Epithelial cell of prostate (primary cell): ENCODE results near the gene SYDE2.

Source experiments
- DNase-seq: peaks from one replicate; pipeline ENCODE4 v3.0.0-alpha.2; 2011; ENCODE audit warnings: low read depth, low spot score
- H3K27ac ChIP-seq: fragments of 450-650 bp; 2 replicates; pipeline ENCODE4 v1.5.1; 2017; ENCODE audit warnings: mild to moderate bottlenecking

The SYDE2 gene

GRCh38 chr1:85132078-85132720 is 68.6 kb downstream of the SYDE2 start:
- H3K27ac ChIP-seq, result no peak overlapping the region
- no peak for DNase-seq

GRCh38 chr1:85128316-85128715 is 72.5 kb downstream of the SYDE2 start:
- no peak for DNase-seq
- no peak overlapping the region for H3K27ac ChIP-seq

GRCh38 chr1:85125891-85126290 is 74.9 kb downstream of the SYDE2 start:
- no peak overlapping the region for H3K27ac ChIP-seq
- no peak for DNase-seq

GRCh38 chr1:85124091-85124490 is 76.7 kb downstream of the SYDE2 start:
- DNase-seq, result no peak
- H3K27ac ChIP-seq, result no peak overlapping the region

GRCh38 chr1:85122169-85122568 is 78.6 kb downstream of the SYDE2 start:
- DNase-seq, result no peak
- no peak overlapping the region for H3K27ac ChIP-seq

- DNase-seq, result no peak
- H3K27ac ChIP-seq, result no peak overlapping the region
These were observed 79.1 kb downstream of the SYDE2 start for GRCh38 chr1:85121744-85122143.

GRCh38 chr1:85118751-85119150 is 82.1 kb downstream of the SYDE2 start:
- H3K27ac ChIP-seq, result no peak overlapping the region
- no peak for DNase-seq

- DNase-seq, result no peak
- no peak overlapping the region for H3K27ac ChIP-seq
These were observed 84.0 kb downstream of the SYDE2 start for GRCh38 chr1:85116856-85117255.

GRCh38 chr1:85115933-85116332 is 84.9 kb downstream of the SYDE2 start:
- H3K27ac ChIP-seq, result no peak overlapping the region
- DNase-seq, result no peak

- no peak for DNase-seq
- H3K27ac ChIP-seq, result no peak overlapping the region
These were observed 89.1 kb downstream of the SYDE2 start for GRCh38 chr1:85111695-85112094.

GRCh38 chr1:85109475-85109874 is 91.3 kb downstream of the SYDE2 start:
- no peak for DNase-seq
- no peak overlapping the region for H3K27ac ChIP-seq
